HCT116 (cell line): ENCODE measurements around the gene POFUT2. TPM values are rescaled to one million over a fixed set of nuclear protein-coding genes. Genes with fewer than 3 reads are reported as not detected.
A peak's percentile ranks its signal among the peaks of the same experiment; 100 is the strongest.

ENCODE experiments used
- ATAC-seq: fragments of 200-7000 bp; cut with Tn5 transposase; 2 replicates; pipeline ENCODE4 v1.9.1; 2020; ENCODE audit warnings: mild to moderate bottlenecking, moderate library complexity
- BruUV-seq: library from RNA; stranded (reverse); fragments of 400-500 nt; replicated peaks from 2 replicates; lab custom pipeline; 2021; lab: Mats Ljungman, UMichigan
- CTCF ChIA-PET: fragments of 300-600 bp; sonication (Branson Sonifier 250); formaldehyde crosslinking; loops from one replicate; lab custom pipeline; 2021; ENCODE audit warnings: antibody characterized with exemption; lab: Charles Lee
- POLR2A ChIA-PET: fragments of 300-600, 350-600 bp; sonication (Branson Sonifier 250); formaldehyde crosslinking; loops from one replicate; lab custom pipeline; 2021; ENCODE audit warnings: antibody characterized with exemption; lab: Charles Lee
- RAD21 ChIA-PET, 2 experiments: fragments of 300-600 bp; sonication (Branson Sonifier 250); formaldehyde crosslinking; loops; one replicate each; lab custom pipeline; 2023; ENCODE audit warnings: low total read pairs in 2 of 2; ENCODE audit not compliant: uncharacterized antibody in 2 of 2, unreplicated experiment in 2 of 2, low non-redundant PET in 1 of 2; lab: Charles Lee
- DNase-seq: peaks from one replicate; pipeline ENCODE4 v3.0.0-alpha.2; 2010; ENCODE audit warnings: low read depth, low spot score
- H2AFZ ChIP-seq: fragments of 200-600 bp; shearing (Covaris generic), sonication (generic); 2 replicates; pipeline ENCODE4 v1.6.1; 2017; ENCODE audit warnings: low read depth, mixed run types, mixed read lengths, antibody characterized with exemption, low read length; ENCODE audit not compliant: poor library complexity, severe bottlenecking
- H3K27ac ChIP-seq: 2 replicates; pipeline ENCODE4 v1.5.1; 2012; ENCODE audit warnings: low read depth, low read length
- H3K27me3 ChIP-seq: fragments of 200-600 bp; sonication (generic); 2 replicates; pipeline ENCODE4 v1.6.1; 2016; ENCODE audit warnings: mixed run types, low read length, mixed read lengths; ENCODE audit not compliant: insufficient read depth
- H3K36me3 ChIP-seq, 2 experiments: fragments of 200-500 bp in 1 of 2; fragments of 200-600 bp in 1 of 2; sonication (Bioruptor generic) in 1 of 2; sonication (generic) in 1 of 2; 2 replicates each; pipeline versions ENCODE4 v1.5.1 to v1.6.1; 2014 to 2016; ENCODE audit warnings: low read length in 2 of 2, inconsistent platforms in 1 of 2, mixed read lengths in 1 of 2, mixed run types in 1 of 2; ENCODE audit not compliant: insufficient read depth in 2 of 2, control insufficient read depth in 1 of 2
- H3K4me1 ChIP-seq, 2 experiments: fragments of 200-600 bp in 1 of 2; sonication (generic) in 1 of 2; 2 replicates each; pipeline versions ENCODE4 v1.5.1 to v1.6.1; 2012 to 2017; ENCODE audit warnings: low read length in 2 of 2, inconsistent platforms in 1 of 2, mild to moderate bottlenecking in 1 of 2, mixed read lengths in 1 of 2, mixed run types in 1 of 2, moderate library complexity in 1 of 2; ENCODE audit not compliant: insufficient read depth in 2 of 2, control insufficient read depth in 1 of 2
- H3K4me2 ChIP-seq: fragments of 200-600 bp; sonication (generic); 2 replicates; pipeline ENCODE4 v1.6.1; 2017; ENCODE audit warnings: mixed run types, low read length, mixed read lengths
- H3K4me3 ChIP-seq, 2 experiments: fragments of 200-600 bp in 1 of 2; sonication (generic) in 1 of 2; replicated peaks in 1 of 2; 2 replicates each; pipeline ENCODE4 v1.5.1; 2011 to 2016; ENCODE audit warnings: low read length in 2 of 2, control low read depth in 1 of 2, low read depth in 1 of 2, mild to moderate bottlenecking in 1 of 2, mixed read lengths in 1 of 2, mixed run types in 1 of 2
- H3K79me2 ChIP-seq: fragments of 200-600 bp; sonication (generic); 2 replicates; pipeline ENCODE4 v1.6.1; 2017; ENCODE audit warnings: mild to moderate bottlenecking, mixed run types, low read length, moderate library complexity, mixed read lengths; ENCODE audit not compliant: insufficient read depth
- H3K9ac ChIP-seq: fragments of 200-600 bp; sonication (generic); 2 replicates; pipeline ENCODE4 v1.6.1; 2016; ENCODE audit warnings: low read length, mixed read lengths
- H3K9me2 ChIP-seq: fragments of 200-600 bp; sonication (generic), shearing (Covaris generic); 2 replicates; pipeline ENCODE4 v1.6.1; 2017; ENCODE audit warnings: mixed run types, mild to moderate bottlenecking, moderate library complexity; ENCODE audit not compliant: insufficient read depth
- H3K9me3 ChIP-seq, 2 experiments: fragments of 200-500 bp in 1 of 2; fragments of 200-600 bp in 1 of 2; sonication (Bioruptor generic) in 1 of 2; sonication (generic) in 1 of 2; 2 replicates each; pipeline ENCODE4 v1.6.1; 2014 to 2017; ENCODE audit warnings: low read length in 2 of 2, mixed read lengths in 2 of 2, inconsistent platforms in 1 of 2, low read depth in 1 of 2, mild to moderate bottlenecking in 1 of 2, mixed run types in 1 of 2, moderate library complexity in 1 of 2; ENCODE audit not compliant: control insufficient read depth in 1 of 2, insufficient read depth in 1 of 2
- H4K20me1 ChIP-seq: fragments of 200-600 bp; sonication (generic), shearing (Covaris generic); 2 replicates; pipeline ENCODE4 v1.6.1; 2017; ENCODE audit warnings: mixed run types, mild to moderate bottlenecking, moderate library complexity; ENCODE audit not compliant: insufficient read depth
- ATF3 ChIP-seq: IDR thresholded peaks from 2 replicates; pipeline ENCODE4 v1.6.1; 2012
- CEBPB ChIP-seq: IDR thresholded peaks from 2 replicates; pipeline ENCODE4 v1.6.1; 2012; ENCODE audit warnings: low read depth
- CTCF ChIP-seq, 3 experiments: fragments of 200-600 bp in 1 of 3; sonication (generic) in 1 of 3; IDR thresholded peaks in 2 of 3; conservative IDR thresholded peaks in 1 of 3; 2 replicates each; pipeline ENCODE4 v1.5.1; 2012 to 2017; ENCODE audit warnings: low read depth in 2 of 3, low read length in 2 of 3, antibody characterized with exemption in 1 of 3, borderline replicate concordance in 1 of 3, control low read depth in 1 of 3, mild to moderate bottlenecking in 1 of 3, mixed read lengths in 1 of 3, mixed run types in 1 of 3, moderate library complexity in 1 of 3; ENCODE audit not compliant: insufficient read depth in 1 of 3
- ELF1 ChIP-seq: IDR thresholded peaks from 2 replicates; pipeline ENCODE4 v1.6.1; 2012; ENCODE audit warnings: low read depth, borderline replicate concordance
- EZH2 ChIP-seq: fragments of 200-600 bp; sonication (generic); IDR thresholded peaks from 2 replicates; pipeline ENCODE4 v1.6.1; 2017; ENCODE audit warnings: antibody characterized with exemption, mixed run types
- EZH2phosphoT487 ChIP-seq: fragments of 200-600 bp; IDR thresholded peaks from 2 replicates; pipeline ENCODE4 v1.6.1; 2018; ENCODE audit warnings: antibody characterized with exemption, borderline replicate concordance
- POLR2AphosphoS5 ChIP-seq: IDR thresholded peaks from 2 replicates; pipeline ENCODE4 v1.6.1; 2011; ENCODE audit warnings: mild to moderate bottlenecking, low read depth, low read length, moderate library complexity
- RAD21 ChIP-seq: IDR thresholded peaks from 2 replicates; pipeline ENCODE4 v1.6.1; 2012; ENCODE audit warnings: low read depth, mild to moderate bottlenecking
- SP1 ChIP-seq: IDR thresholded peaks from 2 replicates; pipeline ENCODE4 v1.6.1; 2012; ENCODE audit warnings: low read depth
- TCF7L2 ChIP-seq: IDR thresholded peaks from 2 replicates; pipeline ENCODE4 v1.7.0; 2011; ENCODE audit warnings: borderline replicate concordance, inconsistent platforms; ENCODE audit not compliant: insufficient read depth, insufficient read length; ENCODE audit errors: extremely low read depth
- YY1 ChIP-seq: IDR thresholded peaks from 2 replicates; pipeline ENCODE4 v1.6.1; 2011; ENCODE audit warnings: low read length, low read depth, moderate library complexity, mild to moderate bottlenecking; ENCODE audit not compliant: insufficient replicate concordance; ENCODE audit errors: extremely low read depth
- ZFX ChIP-seq: fragments of 450-650 bp; IDR thresholded peaks from 2 replicates; pipeline ENCODE4 v1.6.1; 2017
- ZNF274 ChIP-seq: fragments of 200-500 bp; sonication (Bioruptor generic); IDR thresholded peaks from 2 replicates; pipeline ENCODE4 v1.6.1; 2014; ENCODE audit warnings: mild to moderate bottlenecking, low read depth, low read length, inconsistent platforms
- intact Hi-C: fragments of 100-400 bp; cut with micrococcal nuclease; formaldehyde crosslinking; loops from 2 replicates; pipeline ENCODE4 v1.10.0; 2022
- total RNA-seq: library from RNA; stranded (reverse); gene quantifications from one replicate; pipeline ENCODE4 v1.2.1, GENCODE V29; 2021; ENCODE audit not compliant: unreplicated experiment
- TF ChIP-seq, protein P1 (sequence below): IDR thresholded peaks from 2 replicates; pipeline ENCODE4 v1.6.1; 2012

POFUT2 gene
- total RNA-seq, 1 experiment from 2014 or later: 20.5 TPM

DNA sequence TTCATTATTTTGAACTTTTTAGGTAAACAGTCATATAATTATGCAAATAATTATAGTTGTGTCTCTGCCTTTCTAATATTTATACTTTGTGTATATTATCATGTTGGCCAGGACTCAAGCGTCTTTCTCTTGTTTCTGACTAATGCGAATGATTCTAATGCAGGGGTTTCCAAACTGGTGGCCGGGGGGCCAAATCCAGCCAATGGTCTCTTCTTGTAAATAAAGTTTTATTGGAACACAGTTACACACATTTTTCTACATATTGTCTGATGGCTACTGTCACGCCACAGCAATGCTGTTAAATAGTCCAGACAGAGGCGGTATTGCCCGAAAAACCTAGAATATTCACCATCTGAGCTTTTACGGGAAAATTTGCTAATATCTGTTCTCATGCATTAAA, 8.9 kb upstream of the POFUT2 start:
- ATAC-seq (no peak), DNase-seq (no peak)
- Histone ChIP-seq H3K36me3 (no peaks in the 10 kb centered on the region), H3K9me2 (no peaks in the 10 kb centered on the region)
- ChIA-PET CTCF (no interaction called here), POLR2A (no interaction called here), RAD21 (no interaction called here)
- BruUV-seq: no TSS peak
- intact Hi-C loops: no loop called here
- TF ChIP-seq TCF7L2 (no peak), SP1 (no peak), ATF3 (no peak), ZNF274 (no peak)
- TF ChIP-seq, all 23 proteins: peak for 0
- no peaks in the 10 kb centered on the region for H4K20me1 ChIP-seq
- H3K9me3 ChIP-seq: no peaks in the 10 kb centered on the region
- H3K4me2 ChIP-seq: no peak overlapping the region
- no peak overlapping the region for H3K9ac ChIP-seq
- H3K4me3 ChIP-seq: no peak overlapping the region
- no peak overlapping the region for H2AFZ ChIP-seq
- no peaks in the 10 kb centered on the region for H3K27me3 ChIP-seq
- peaks cover 8 to 17% of the 10 kb centered on the region in 2 experiments for H3K4me1 ChIP-seq
- H3K27ac ChIP-seq: no peak overlapping the region
- no peaks in the 10 kb centered on the region for H3K79me2 ChIP-seq

- BruUV-seq: TSS peak; percentile 16
- ChIA-PET RAD21 (no interaction called here), CTCF (no interaction called here), POLR2A (no interaction called here)
- DNase-seq: no peak
- ATAC-seq: no peak
- TF ChIP-seq ZFX: no peak
- no peak for TF ChIP-seq ATF3
- TF ChIP-seq CEBPB: no peak
- TF ChIP-seq POLR2AphosphoS5: no peak
- TF ChIP-seq ELF1: no peak
- TF ChIP-seq CTCF (IDR thresholded peaks at IDR 0.05 in 2 of 3, conservative IDR thresholded peaks at IDR 0.05 in 1 of 3; ENCODE audit: borderline replicate concordance in 1 of 3, insufficient read depth in 1 of 3, low read depth in 2 of 3, low read length in 2 of 3): no peak
- no peak for TF ChIP-seq EZH2phosphoT487
- TF ChIP-seq RAD21: no peak
- no peak for TF ChIP-seq EZH2
- TF ChIP-seq, protein P1, sequence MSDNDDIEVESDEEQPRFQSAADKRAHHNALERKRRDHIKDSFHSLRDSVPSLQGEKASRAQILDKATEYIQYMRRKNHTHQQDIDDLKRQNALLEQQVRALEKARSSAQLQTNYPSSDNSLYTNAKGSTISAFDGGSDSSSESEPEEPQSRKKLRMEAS: no peak
- no peak for TF ChIP-seq YY1
- no peak overlapping the region for H3K4me3 ChIP-seq
- no peak overlapping the region for H3K27ac ChIP-seq
- H2AFZ ChIP-seq: no peak overlapping the region
- H3K9ac ChIP-seq: no peak overlapping the region
- intact Hi-C loops: no loop called here
- no peaks in the 10 kb centered on the region for H3K79me2 ChIP-seq
- no peaks in the 10 kb centered on the region for H3K36me3 ChIP-seq
- peaks cover 8 to 17% of the 10 kb centered on the region in 2 experiments for H3K4me1 ChIP-seq
- H3K4me2 ChIP-seq: no peak overlapping the region
- no peaks in the 10 kb centered on the region for H4K20me1 ChIP-seq
- H3K27me3 ChIP-seq: no peaks in the 10 kb centered on the region
- no peaks in the 10 kb centered on the region for H3K9me3 ChIP-seq
- no peaks in the 10 kb centered on the region for H3K9me2 ChIP-seq
Observed at GRCh38 chr21:45295576-45296365, 8.1 kb upstream of the POFUT2 start.
